Melanocyte of skin (primary cell): ENCODE measurements around the gene ZBED4. TPM values are rescaled to one million over a fixed set of nuclear protein-coding genes. Genes with fewer than 3 reads are reported as not detected.

Experiments
- small RNA-seq, 2 donors: library from RNA; depleted of rRNA; stranded (forward); fragments of <200 nt; gene quantifications; one replicate each; pipeline ENCODE3, GENCODE V24; 2012
- total RNA-seq, 2 donors: library from RNA; depleted of rRNA; stranded (reverse); fragments of >200 nt; gene quantifications; 2 replicates each; pipeline ENCODE4 v1.2.3, GENCODE V29; 2012

Gene ZBED4
- 10 to 100 TPM; 15.8 to 18.3 TPM for total RNA-seq

GRCh38 chr22:49852898-49853894, at the start of gene ZBED4:
Gene ZBED4, plus strand, starts transcription at chr22:49853844. Its CDS starts 29,819 bp downstream, at chr22:49883663.

GRCh38 chr22:49827853-49828598, 25.6 kb upstream of the ZBED4 start, which contains the start of gene BRD1:
Gene BRD1, minus strand, starts transcription at chr22:49827873. Its CDS starts 3,556 bp downstream, at chr22:49824317.

GRCh38 chr22:49917974-49918910, 64.6 kb downstream of the ZBED4 start, which contains the start of the genes ALG12 and CRELD2:
Gene ALG12, minus strand, starts transcription at chr22:49918438. Its CDS starts 4,673 bp downstream, at chr22:49913765.
Gene CRELD2, plus strand, starts transcription at chr22:49918634. Its CDS starts 136 bp downstream, at chr22:49918770.

Small RNAs within 50 kb of the gene (small RNA-seq; reads per million reads assigned to genes)
- gene AL117328.1 (0 reads per million in 2 donors), gene RF00017 (0 reads per million in 2 donors)

Other genes with a start within 250 kb of the ZBED4 start
- 10 to 100 TPM; 28.6 to 33.4 TPM for gene BRD1, start 26.0 kb upstream of the ZBED4 start, total RNA-seq
- gene ALG12, start 64.6 kb downstream of the ZBED4 start, total RNA-seq = 10 to 100 TPM; 25.5 to 35.0 TPM
- 10 to 100 TPM; 39.6 to 64.3 TPM for gene CRELD2, start 64.8 kb downstream of the ZBED4 start, total RNA-seq
- 10 to 100 TPM; 44.0 to 65.3 TPM for gene PIM3, start 106.9 kb downstream of the ZBED4 start, total RNA-seq
- not detected for gene IL17REL, start 158.9 kb downstream of the ZBED4 start, total RNA-seq
- gene TTLL8, start 204.5 kb downstream of the ZBED4 start, total RNA-seq = not detected
- gene MLC1, start 231.6 kb downstream of the ZBED4 start, total RNA-seq = not detected
- gene MOV10L1, start 236.2 kb downstream of the ZBED4 start, total RNA-seq = under 1 TPM in 1 of 2 donors, not detected in 1; 0.34 TPM